DND-41 (cell line): ENCODE data around the gene LBHD2.

Source experiments
- ATAC-seq: fragments of 200-7000 bp; cut with Tn5 transposase; 3 replicates; pipeline ENCODE4 v1.9.1; 2021; ENCODE audit warnings: low read depth; ENCODE audit not compliant: insufficient read depth
- DNase-seq: peaks from one replicate; pipeline ENCODE4 v3.0.0-alpha.2; 2020
- H2AFZ ChIP-seq: 2 replicates; pipeline ENCODE4 v1.6.0; 2012; ENCODE audit warnings: low read depth, low read length
- H3K27ac ChIP-seq: 2 replicates; pipeline ENCODE4 v1.5.1; 2012; ENCODE audit warnings: low read length, inconsistent platforms
- H3K27me3 ChIP-seq: fragments of 200-600 bp; sonication (generic); 2 replicates; pipeline ENCODE4 v1.6.0; 2012; ENCODE audit warnings: low read length, mild to moderate bottlenecking, inconsistent platforms; ENCODE audit not compliant: insufficient read depth, poor library complexity
- H3K36me3 ChIP-seq: 2 replicates; pipeline ENCODE4 v1.5.1; 2012; ENCODE audit warnings: low read length, inconsistent platforms; ENCODE audit not compliant: insufficient read depth
- H3K4me1 ChIP-seq: 2 replicates; pipeline ENCODE4 v1.5.1; 2012; ENCODE audit warnings: mild to moderate bottlenecking, low read length; ENCODE audit not compliant: insufficient read depth
- H3K4me2 ChIP-seq: 2 replicates; pipeline ENCODE4 v1.6.0; 2012; ENCODE audit warnings: mild to moderate bottlenecking, moderate library complexity, low read length, inconsistent platforms; ENCODE audit not compliant: insufficient read depth
- H3K4me3 ChIP-seq, 2 experiments: fragments of 200-600 bp in 1 of 2; shearing (Covaris generic) in 1 of 2; 2 replicates each; pipeline ENCODE4 v1.5.1; 2012 to 2016; ENCODE audit warnings: inconsistent platforms in 2 of 2, low read length in 2 of 2, mild to moderate bottlenecking in 2 of 2, low read depth in 1 of 2, moderate library complexity in 1 of 2
- H3K79me2 ChIP-seq: 2 replicates; pipeline ENCODE4 v1.6.0; 2012; ENCODE audit warnings: low read length, inconsistent platforms; ENCODE audit not compliant: insufficient read depth
- H3K9ac ChIP-seq: 2 replicates; pipeline ENCODE4 v1.6.0; 2012; ENCODE audit warnings: low read depth, mild to moderate bottlenecking, inconsistent platforms, low read length, moderate library complexity
- H3K9me3 ChIP-seq: 2 replicates; pipeline ENCODE4 v1.5.1; 2012; ENCODE audit warnings: low read length, moderate library complexity, mild to moderate bottlenecking, inconsistent platforms; ENCODE audit not compliant: insufficient read depth, severe bottlenecking
- H4K20me1 ChIP-seq: 2 replicates; pipeline ENCODE4 v1.6.0; 2012; ENCODE audit warnings: low read length; ENCODE audit not compliant: insufficient read depth
- EZH2 ChIP-seq: IDR thresholded peaks from 3 replicates; pipeline ENCODE4 v1.6.1; 2012; ENCODE audit warnings: borderline replicate concordance, low read depth, mild to moderate bottlenecking, moderate library complexity, low read length, inconsistent platforms; ENCODE audit not compliant: severe bottlenecking
- TF ChIP-seq, protein P1 (sequence below): IDR thresholded peaks from 2 replicates; pipeline ENCODE4 v1.5.1; 2012; ENCODE audit warnings: borderline replicate concordance, low read length, moderate library complexity, mild to moderate bottlenecking; ENCODE audit not compliant: poor library complexity, severe bottlenecking; ENCODE audit errors: extremely low read depth

The LBHD2 gene

GRCh38 chr14:103107455-103107854 is 23.4 kb downstream of the LBHD2 start:
- H3K9ac ChIP-seq = no peak overlapping the region
- H3K27me3 ChIP-seq = no peaks in the 10 kb centered on the region
- no peak overlapping the region for H3K4me3 ChIP-seq
- no peaks in the 10 kb centered on the region for H3K9me3 ChIP-seq
- H3K79me2 ChIP-seq = no peaks in the 10 kb centered on the region
- no peak overlapping the region for H3K4me2 ChIP-seq
- H4K20me1 ChIP-seq = 0 out of 2 replicates have a peak, but pooled peaks cover 3% of the 10 kb centered on the region
- H3K4me1 ChIP-seq = peaks cover 5% of the 10 kb centered on the region
- H3K27ac ChIP-seq = no peak overlapping the region
- ATAC-seq = no peak
- no peak overlapping the region for H2AFZ ChIP-seq
- DNase-seq = no peak
- TF ChIP-seq, protein P1, sequence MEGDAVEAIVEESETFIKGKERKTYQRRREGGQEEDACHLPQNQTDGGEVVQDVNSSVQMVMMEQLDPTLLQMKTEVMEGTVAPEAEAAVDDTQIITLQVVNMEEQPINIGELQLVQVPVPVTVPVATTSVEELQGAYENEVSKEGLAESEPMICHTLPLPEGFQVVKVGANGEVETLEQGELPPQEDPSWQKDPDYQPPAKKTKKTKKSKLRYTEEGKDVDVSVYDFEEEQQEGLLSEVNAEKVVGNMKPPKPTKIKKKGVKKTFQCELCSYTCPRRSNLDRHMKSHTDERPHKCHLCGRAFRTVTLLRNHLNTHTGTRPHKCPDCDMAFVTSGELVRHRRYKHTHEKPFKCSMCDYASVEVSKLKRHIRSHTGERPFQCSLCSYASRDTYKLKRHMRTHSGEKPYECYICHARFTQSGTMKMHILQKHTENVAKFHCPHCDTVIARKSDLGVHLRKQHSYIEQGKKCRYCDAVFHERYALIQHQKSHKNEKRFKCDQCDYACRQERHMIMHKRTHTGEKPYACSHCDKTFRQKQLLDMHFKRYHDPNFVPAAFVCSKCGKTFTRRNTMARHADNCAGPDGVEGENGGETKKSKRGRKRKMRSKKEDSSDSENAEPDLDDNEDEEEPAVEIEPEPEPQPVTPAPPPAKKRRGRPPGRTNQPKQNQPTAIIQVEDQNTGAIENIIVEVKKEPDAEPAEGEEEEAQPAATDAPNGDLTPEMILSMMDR = no peak
- TF ChIP-seq EZH2 = no peak
- no peaks in the 10 kb centered on the region for H3K36me3 ChIP-seq

- TF ChIP-seq, protein P1 = no peak
- no peak for TF ChIP-seq EZH2
- Histone ChIP-seq H3K4me2 (no peak overlapping the region), H3K36me3 (no peaks in the 10 kb centered on the region), H3K4me1 (peaks cover 5% of the 10 kb centered on the region), H3K27me3 (no peaks in the 10 kb centered on the region), H2AFZ (no peak overlapping the region), H4K20me1 (0 out of 2 replicates have a peak, but pooled peaks cover 3% of the 10 kb centered on the region), H3K4me3 (no peak overlapping the region), H3K79me2 (no peaks in the 10 kb centered on the region), H3K9ac (no peak overlapping the region), H3K9me3 (no peaks in the 10 kb centered on the region), H3K27ac (no peak overlapping the region)
- no peak for ATAC-seq
- no peak for DNase-seq
Measured at GRCh38 chr14:103107941-103108748, 24.1 kb downstream of the LBHD2 start.

DNA sequence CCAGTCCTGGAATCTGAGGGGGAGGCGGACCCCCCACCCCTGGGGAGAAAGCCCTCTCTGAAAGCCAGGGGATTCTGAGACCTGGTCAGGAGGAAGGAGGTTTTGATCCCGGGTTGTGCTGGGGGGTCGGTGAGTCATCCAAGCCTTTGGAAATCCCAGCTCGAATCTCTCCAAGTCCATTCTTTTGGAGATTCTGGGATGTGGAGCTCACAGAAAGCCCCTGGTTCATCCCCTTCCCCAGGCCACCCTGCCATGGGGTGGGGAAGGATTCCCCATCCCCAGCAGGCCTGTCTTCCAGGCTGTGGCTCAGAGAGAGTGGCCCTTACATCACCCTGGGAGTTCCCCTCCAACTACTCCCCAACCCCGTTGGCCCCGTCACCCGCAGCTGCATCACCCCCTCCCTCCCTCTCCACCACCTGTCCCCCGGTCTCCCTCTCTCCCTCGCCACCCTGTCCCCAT is 24.8 kb downstream of the LBHD2 start:
- no peak overlapping the region for H2AFZ ChIP-seq
- H3K9me3 ChIP-seq = no peaks in the 10 kb centered on the region
- no peak overlapping the region for H3K4me3 ChIP-seq
- H3K4me2 ChIP-seq = no peak overlapping the region
- no peaks in the 10 kb centered on the region for H3K27me3 ChIP-seq
- ATAC-seq (no peak), DNase-seq (peak; percentile 28)
- H3K36me3 ChIP-seq = no peaks in the 10 kb centered on the region
- H3K27ac ChIP-seq = no peak overlapping the region
- H3K4me1 ChIP-seq = peaks cover 5% of the 10 kb centered on the region
- TF ChIP-seq EZH2 = no peak
- TF ChIP-seq, protein P1 = no peak
- no peaks in the 10 kb centered on the region for H3K79me2 ChIP-seq
- 0 out of 2 replicates have a peak, but pooled peaks cover 3% of the 10 kb centered on the region for H4K20me1 ChIP-seq
- H3K9ac ChIP-seq = no peak overlapping the region
